Parathyroid adenoma (tissue), 2 donors: ENCODE measurements around the gene ZNF792.
"Not testable (repeated sequence)": the region's sequence is repeated elsewhere in the genome, so short reads cannot be mapped to it uniquely, and the experiment has no call there.

Experiments used
- H2AFZ ChIP-seq: fragments of 300-600 bp; sonication (generic); one replicate; pipeline ENCODE4 v1.7.0; 2017; ENCODE audit warnings: antibody characterized with exemption, mild to moderate bottlenecking
- H3K27ac ChIP-seq: fragments of 300-600 bp; sonication (generic); one replicate; pipeline ENCODE4 v1.7.0; 2017
- H3K27me3 ChIP-seq: fragments of 300-600 bp; sonication (generic); one replicate; pipeline ENCODE4 v1.7.0; 2017; ENCODE audit warnings: low read length; ENCODE audit not compliant: control insufficient read depth, insufficient read depth
- H3K36me3 ChIP-seq: fragments of 300-600 bp; sonication (generic); one replicate; pipeline ENCODE4 v1.7.0; 2017; ENCODE audit warnings: low read length; ENCODE audit not compliant: control insufficient read depth, insufficient read depth
- H3K4me1 ChIP-seq: fragments of 300-600 bp; sonication (generic); one replicate; pipeline ENCODE4 v1.7.0; 2017; ENCODE audit warnings: control low read depth
- H3K4me2 ChIP-seq: fragments of 300-600 bp; sonication (generic); one replicate; pipeline ENCODE4 v1.7.0; 2017; ENCODE audit warnings: low read length
- H3K4me3 ChIP-seq: fragments of 300-600 bp; sonication (generic); one replicate; pipeline ENCODE4 v1.7.0; 2017; ENCODE audit warnings: low read depth, low read length
- H3K79me2 ChIP-seq: fragments of 300-600 bp; sonication (generic); one replicate; pipeline ENCODE4 v1.7.0; 2017; ENCODE audit warnings: control low read depth
- H3K9ac ChIP-seq: fragments of 300-600 bp; sonication (generic); one replicate; pipeline ENCODE4 v1.7.0; 2017; ENCODE audit warnings: mild to moderate bottlenecking
- H3K9me3 ChIP-seq: fragments of 300-600 bp; sonication (generic); one replicate; pipeline ENCODE4 v1.7.0; 2017; ENCODE audit warnings: low read length; ENCODE audit not compliant: control insufficient read depth
- TF ChIP-seq, protein P1 (sequence below): fragments of 300-600 bp; sonication (generic); IDR thresholded peaks from one replicate; pipeline ENCODE4 v1.7.0; 2017; ENCODE audit warnings: antibody characterized with exemption, mild to moderate bottlenecking
- donor health status: primary hyperparathyroidism.

Gene ZNF792

DNA sequence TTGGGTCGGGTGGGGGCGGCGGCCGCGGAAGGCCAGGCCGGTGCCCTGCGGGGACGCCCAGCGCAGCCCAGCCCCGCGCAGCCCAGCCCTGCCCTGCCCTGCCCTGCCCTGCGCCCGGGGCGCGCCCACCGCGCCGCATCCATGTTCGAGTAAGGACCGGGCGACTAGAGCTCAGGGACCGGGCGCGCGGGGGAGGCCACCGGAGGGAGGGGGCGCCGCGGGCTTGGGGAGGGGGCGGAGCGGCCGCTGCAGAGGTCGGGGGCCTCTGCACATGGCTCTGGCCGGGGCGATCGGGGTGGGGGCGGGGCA, 36.3 kb upstream of the ZNF792 start:
- H3K4me3 ChIP-seq, result peak overlapping the region; percentile 76
- no peak overlapping the region for H2AFZ ChIP-seq
- TF ChIP-seq, protein P1, sequence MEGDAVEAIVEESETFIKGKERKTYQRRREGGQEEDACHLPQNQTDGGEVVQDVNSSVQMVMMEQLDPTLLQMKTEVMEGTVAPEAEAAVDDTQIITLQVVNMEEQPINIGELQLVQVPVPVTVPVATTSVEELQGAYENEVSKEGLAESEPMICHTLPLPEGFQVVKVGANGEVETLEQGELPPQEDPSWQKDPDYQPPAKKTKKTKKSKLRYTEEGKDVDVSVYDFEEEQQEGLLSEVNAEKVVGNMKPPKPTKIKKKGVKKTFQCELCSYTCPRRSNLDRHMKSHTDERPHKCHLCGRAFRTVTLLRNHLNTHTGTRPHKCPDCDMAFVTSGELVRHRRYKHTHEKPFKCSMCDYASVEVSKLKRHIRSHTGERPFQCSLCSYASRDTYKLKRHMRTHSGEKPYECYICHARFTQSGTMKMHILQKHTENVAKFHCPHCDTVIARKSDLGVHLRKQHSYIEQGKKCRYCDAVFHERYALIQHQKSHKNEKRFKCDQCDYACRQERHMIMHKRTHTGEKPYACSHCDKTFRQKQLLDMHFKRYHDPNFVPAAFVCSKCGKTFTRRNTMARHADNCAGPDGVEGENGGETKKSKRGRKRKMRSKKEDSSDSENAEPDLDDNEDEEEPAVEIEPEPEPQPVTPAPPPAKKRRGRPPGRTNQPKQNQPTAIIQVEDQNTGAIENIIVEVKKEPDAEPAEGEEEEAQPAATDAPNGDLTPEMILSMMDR, result no peak
- no peaks in the 10 kb centered on the region for H3K9me3 ChIP-seq
- H3K36me3 ChIP-seq, result no peaks in the 10 kb centered on the region
- H3K27me3 ChIP-seq, result no peaks in the 10 kb centered on the region
- no peak overlapping the region for H3K9ac ChIP-seq
- H3K27ac ChIP-seq, result peak overlapping the region; percentile 100
- peaks cover 9% of the 10 kb centered on the region for H3K79me2 ChIP-seq
- peak overlapping the region; percentile 80 for H3K4me2 ChIP-seq
- H3K4me1 ChIP-seq, result peaks cover 4% of the 10 kb centered on the region

DNA sequence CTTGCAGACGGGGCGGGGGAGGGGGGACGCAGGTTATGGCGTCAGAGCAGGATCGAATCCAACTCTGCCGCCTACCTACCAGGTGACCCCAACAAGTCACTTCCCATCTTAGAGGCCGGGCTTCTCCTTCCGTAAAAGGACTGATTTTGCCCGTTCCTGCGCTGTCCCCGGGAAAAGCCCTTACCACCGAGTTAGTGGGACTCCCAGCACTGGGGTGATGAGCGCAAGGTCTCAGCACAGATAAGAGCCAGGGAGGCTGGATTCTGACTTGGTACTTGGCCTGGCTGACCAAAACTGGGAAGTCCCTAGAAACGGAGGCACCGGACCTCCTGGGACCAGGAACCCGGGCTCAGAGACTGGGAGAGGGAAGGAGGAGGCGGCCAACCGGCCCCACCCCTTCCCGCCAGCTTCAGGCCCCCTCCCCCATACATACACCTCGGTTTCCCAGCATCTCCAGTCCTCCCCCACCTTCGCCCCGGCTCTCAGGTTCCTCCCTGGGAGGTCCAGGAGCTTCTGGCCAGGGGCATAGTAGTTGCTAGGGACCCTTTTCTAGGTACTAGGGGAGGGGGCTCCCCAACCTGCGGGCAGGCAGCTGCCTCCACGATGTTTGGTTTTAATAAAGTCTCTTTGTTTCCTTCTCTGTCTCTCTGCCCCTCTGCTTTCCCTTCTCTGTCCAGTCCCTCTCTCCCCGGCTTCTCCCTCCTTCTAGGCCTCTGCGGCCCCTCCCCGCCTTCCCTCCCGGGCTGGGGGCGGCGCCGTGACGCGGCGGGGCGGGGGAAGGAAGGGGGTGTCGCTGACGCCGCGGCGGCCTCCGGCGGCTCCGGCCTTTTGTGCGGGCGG, 35.7 kb upstream of the ZNF792 start, which contains the start of gene GRAMD1A:
TSS of gene GRAMD1A (plus strand) at position 826 of the 840 bp plus-strand sequence. CDS start 156 bp downstream, outside the sequence.
- Histone ChIP-seq H3K36me3 (no peaks in the 10 kb centered on the region), H3K27ac (peak within 1 kb of the TSS; percentile 100), H3K79me2 (peaks cover 9% of the 10 kb centered on the region), H3K4me1 (peaks cover 4% of the 10 kb centered on the region), H3K4me3 (peak within 1 kb of the TSS; percentile 76), H3K9ac (peak within 1 kb of the TSS; percentile 99), H3K4me2 (peak within 1 kb of the TSS; percentile 88), H3K9me3 (no peaks in the 10 kb centered on the region), H3K27me3 (no peaks in the 10 kb centered on the region), H2AFZ (peak within 1 kb of the TSS; percentile 94)
- TF ChIP-seq, protein P1, result no peak

DNA sequence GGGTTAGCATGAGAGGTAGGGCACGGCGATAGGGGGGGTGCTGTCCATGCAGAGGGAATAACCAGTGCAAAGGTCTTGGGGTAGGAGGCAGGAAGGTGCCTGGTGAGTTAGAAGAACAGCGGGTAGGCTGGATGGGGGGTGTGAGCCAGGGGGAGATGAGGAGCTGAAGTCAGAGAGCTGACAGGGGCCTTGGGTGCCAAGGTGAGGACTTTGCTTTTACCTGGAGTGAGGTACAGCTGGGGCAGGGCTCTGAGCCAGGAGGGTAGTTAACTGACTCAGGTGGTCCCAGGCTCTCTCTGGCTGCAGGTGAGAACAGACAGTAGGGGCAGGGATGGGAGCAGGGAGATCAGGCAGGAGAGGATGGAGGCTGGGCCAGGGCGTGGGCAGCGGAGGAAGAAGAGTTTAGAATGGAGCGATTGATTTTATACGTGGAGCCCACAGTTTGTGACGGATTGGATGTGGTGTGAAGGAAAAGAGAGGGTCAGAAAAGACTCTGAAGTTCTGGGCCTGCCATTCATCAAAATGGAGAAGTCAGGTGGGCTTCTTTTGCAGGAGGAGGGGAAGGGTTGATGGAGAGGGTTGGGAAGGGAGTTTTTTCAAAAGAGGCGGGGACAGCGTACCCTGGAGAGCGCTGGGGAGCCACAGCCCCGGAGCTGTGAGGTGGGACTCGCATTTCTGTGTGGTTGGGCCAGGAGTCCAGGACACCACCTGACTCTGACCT, 34.9 kb upstream of the ZNF792 start:
- no peaks in the 10 kb centered on the region for H3K27me3 ChIP-seq
- peak overlapping the region; percentile 76 for H3K4me3 ChIP-seq
- H2AFZ ChIP-seq, result peak overlapping the region; percentile 94
- no peaks in the 10 kb centered on the region for H3K9me3 ChIP-seq
- H3K27ac ChIP-seq, result peak overlapping the region; percentile 100
- peaks cover 4% of the 10 kb centered on the region for H3K4me1 ChIP-seq
- H3K79me2 ChIP-seq, result peaks cover 4% of the 10 kb centered on the region
- peak overlapping the region; percentile 88 for H3K4me2 ChIP-seq
- TF ChIP-seq, protein P1, result no peak
- H3K36me3 ChIP-seq, result no peaks in the 10 kb centered on the region
- no peak overlapping the region for H3K9ac ChIP-seq

- H3K4me1 ChIP-seq, H2AFZ ChIP-seq, H3K9me3 ChIP-seq, H3K9ac ChIP-seq, H3K27me3 ChIP-seq, H3K4me2 ChIP-seq, H3K79me2 ChIP-seq, H3K4me3 ChIP-seq, H3K36me3 ChIP-seq: not testable (repeated sequence)
- H3K27ac ChIP-seq, result peak overlapping the region; percentile 100
These were observed 34.2 kb upstream of the ZNF792 start for GRCh38 chr19:34998224-34998623.

GRCh38 chr19:34997071-34997617, 33.1 kb upstream of the ZNF792 start:
- Histone ChIP-seq H3K4me2 (no peak overlapping the region), H2AFZ (no peak overlapping the region), H3K4me1 (peaks cover 4% of the 10 kb centered on the region), H3K27me3 (no peaks in the 10 kb centered on the region), H3K79me2 (peaks cover 2% of the 10 kb centered on the region), H3K36me3 (no peaks in the 10 kb centered on the region), H3K27ac (peak overlapping the region; percentile 37), H3K4me3 (no peak overlapping the region), H3K9me3 (no peaks in the 10 kb centered on the region), H3K9ac (no peak overlapping the region)
- TF ChIP-seq, protein P1, result no peak
